Measurements from ENCODE around the gene PLEK2.

DNA sequence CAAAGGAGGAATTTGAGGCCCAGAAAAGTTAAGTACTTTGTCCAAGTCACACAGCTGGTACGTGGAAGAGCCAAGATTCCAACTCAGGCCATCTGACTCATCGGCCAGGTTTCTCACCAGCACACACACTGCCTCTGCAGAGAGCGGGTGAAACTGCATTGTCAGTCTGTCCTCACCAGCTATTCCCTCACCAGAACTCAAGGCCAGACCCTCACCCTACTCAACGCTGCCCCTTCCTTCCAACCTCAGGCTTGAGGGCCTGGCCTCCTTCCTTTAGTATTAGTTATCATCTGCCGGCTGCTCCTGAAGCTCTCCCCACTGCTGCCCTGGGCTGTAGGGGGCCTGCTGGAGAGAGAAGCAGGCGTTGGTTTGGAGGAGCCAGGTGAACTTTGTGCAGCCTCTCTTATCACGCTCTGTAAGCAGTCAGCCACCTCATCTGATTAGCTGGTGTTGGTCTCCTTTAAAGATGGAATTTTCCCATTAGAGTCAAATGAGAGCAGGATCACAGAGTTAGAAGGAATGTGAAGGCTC, 16.6 kb upstream of the PLEK2 start:
- TF ChIP-seq, protein P1, sequence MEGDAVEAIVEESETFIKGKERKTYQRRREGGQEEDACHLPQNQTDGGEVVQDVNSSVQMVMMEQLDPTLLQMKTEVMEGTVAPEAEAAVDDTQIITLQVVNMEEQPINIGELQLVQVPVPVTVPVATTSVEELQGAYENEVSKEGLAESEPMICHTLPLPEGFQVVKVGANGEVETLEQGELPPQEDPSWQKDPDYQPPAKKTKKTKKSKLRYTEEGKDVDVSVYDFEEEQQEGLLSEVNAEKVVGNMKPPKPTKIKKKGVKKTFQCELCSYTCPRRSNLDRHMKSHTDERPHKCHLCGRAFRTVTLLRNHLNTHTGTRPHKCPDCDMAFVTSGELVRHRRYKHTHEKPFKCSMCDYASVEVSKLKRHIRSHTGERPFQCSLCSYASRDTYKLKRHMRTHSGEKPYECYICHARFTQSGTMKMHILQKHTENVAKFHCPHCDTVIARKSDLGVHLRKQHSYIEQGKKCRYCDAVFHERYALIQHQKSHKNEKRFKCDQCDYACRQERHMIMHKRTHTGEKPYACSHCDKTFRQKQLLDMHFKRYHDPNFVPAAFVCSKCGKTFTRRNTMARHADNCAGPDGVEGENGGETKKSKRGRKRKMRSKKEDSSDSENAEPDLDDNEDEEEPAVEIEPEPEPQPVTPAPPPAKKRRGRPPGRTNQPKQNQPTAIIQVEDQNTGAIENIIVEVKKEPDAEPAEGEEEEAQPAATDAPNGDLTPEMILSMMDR (conservative IDR thresholded peaks at IDR 0.05; ENCODE audit: low read depth in 2 of 2), result no peak
- TF ChIP-seq EZH2 (IDR thresholded peaks at IDR 0.05; ENCODE audit: low read depth, unreplicated experiment) (no peak), POLR2AphosphoS5 (IDR thresholded peaks at IDR 0.05; ENCODE audit: low read depth) (no peak), CREB1 (CRISPR knock-in tag; IDR thresholded peaks at IDR 0.05; ENCODE audit: low read depth) (no peak), EZH2phosphoT487 (IDR thresholded peaks at IDR 0.05; ENCODE audit: unreplicated experiment) (no peak), ZNF331 (CRISPR knock-in tag; IDR thresholded peaks at IDR 0.05; ENCODE audit: low read depth) (no peak)
- TF ChIP-seq, protein P2, sequence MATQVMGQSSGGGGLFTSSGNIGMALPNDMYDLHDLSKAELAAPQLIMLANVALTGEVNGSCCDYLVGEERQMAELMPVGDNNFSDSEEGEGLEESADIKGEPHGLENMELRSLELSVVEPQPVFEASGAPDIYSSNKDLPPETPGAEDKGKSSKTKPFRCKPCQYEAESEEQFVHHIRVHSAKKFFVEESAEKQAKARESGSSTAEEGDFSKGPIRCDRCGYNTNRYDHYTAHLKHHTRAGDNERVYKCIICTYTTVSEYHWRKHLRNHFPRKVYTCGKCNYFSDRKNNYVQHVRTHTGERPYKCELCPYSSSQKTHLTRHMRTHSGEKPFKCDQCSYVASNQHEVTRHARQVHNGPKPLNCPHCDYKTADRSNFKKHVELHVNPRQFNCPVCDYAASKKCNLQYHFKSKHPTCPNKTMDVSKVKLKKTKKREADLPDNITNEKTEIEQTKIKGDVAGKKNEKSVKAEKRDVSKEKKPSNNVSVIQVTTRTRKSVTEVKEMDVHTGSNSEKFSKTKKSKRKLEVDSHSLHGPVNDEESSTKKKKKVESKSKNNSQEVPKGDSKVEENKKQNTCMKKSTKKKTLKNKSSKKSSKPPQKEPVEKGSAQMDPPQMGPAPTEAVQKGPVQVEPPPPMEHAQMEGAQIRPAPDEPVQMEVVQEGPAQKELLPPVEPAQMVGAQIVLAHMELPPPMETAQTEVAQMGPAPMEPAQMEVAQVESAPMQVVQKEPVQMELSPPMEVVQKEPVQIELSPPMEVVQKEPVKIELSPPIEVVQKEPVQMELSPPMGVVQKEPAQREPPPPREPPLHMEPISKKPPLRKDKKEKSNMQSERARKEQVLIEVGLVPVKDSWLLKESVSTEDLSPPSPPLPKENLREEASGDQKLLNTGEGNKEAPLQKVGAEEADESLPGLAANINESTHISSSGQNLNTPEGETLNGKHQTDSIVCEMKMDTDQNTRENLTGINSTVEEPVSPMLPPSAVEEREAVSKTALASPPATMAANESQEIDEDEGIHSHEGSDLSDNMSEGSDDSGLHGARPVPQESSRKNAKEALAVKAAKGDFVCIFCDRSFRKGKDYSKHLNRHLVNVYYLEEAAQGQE (IDR thresholded peaks at IDR 0.05; ENCODE audit: unreplicated experiment), result no peak
